Upper lobe of left lung (tissue), 6 donors: Measurements from ENCODE around the gene CCDC142. TPM values are rescaled to one million over a fixed set of nuclear protein-coding genes. Genes with fewer than 3 reads are reported as not detected.

Source experiments
- ATAC-seq, 2 donors: fragments of 200-7000 bp; cut with Tn5 transposase; one replicate each; pipeline ENCODE4 v1.9.1; 2022; ENCODE audit warnings: mild to moderate bottlenecking in 2 of 2, moderate library complexity in 2 of 2; ENCODE audit not compliant: low FRiP score in 2 of 2
- DNase-seq, 2 donors: peaks; one replicate each; pipeline ENCODE4 v3.0.0-alpha.2; 2019 to 2020
- H3K27ac ChIP-seq, 4 donors: fragments of 200-600 bp; sonication (generic); one replicate each; pipeline ENCODE4 v1.5.1; 2016 to 2019
- H3K27me3 ChIP-seq, 4 donors: fragments of 200-600 bp; sonication (generic); one replicate each; pipeline ENCODE4 v1.5.1; 2017 to 2019
- H3K36me3 ChIP-seq, 4 donors: fragments of 200-600 bp; sonication (generic); one replicate each; pipeline ENCODE4 v1.5.1; 2016 to 2019
- H3K4me1 ChIP-seq, 4 donors: fragments of 200-600 bp; sonication (generic); one replicate each; pipeline ENCODE4 v1.5.1; 2018 to 2019
- H3K4me3 ChIP-seq, 4 donors: fragments of 200-600 bp; sonication (generic); one replicate each; pipeline ENCODE4 v1.5.1; 2017 to 2019; ENCODE audit warnings: mild to moderate bottlenecking in 2 of 4, moderate library complexity in 1 of 4
- H3K9me3 ChIP-seq, 4 donors: fragments of 200-600 bp; sonication (generic); one replicate each; pipeline ENCODE4 v1.5.1; 2018 to 2019
- EP300 ChIP-seq, 4 donors: sonication (generic); formaldehyde crosslinking; IDR thresholded peaks; one replicate each; pipeline ENCODE4 v1.5.1; 2017; ENCODE audit warnings: antibody characterized with exemption in 4 of 4, control low read depth in 2 of 4
- POLR2A ChIP-seq, 4 donors: fragments of 450-650 bp; IDR thresholded peaks; one replicate each; pipeline ENCODE4 v1.5.1; 2016 to 2017; ENCODE audit warnings: antibody characterized with exemption in 4 of 4, mild to moderate bottlenecking in 2 of 4
- POLR2AphosphoS5 ChIP-seq, 2 donors: sonication (generic); formaldehyde crosslinking; IDR thresholded peaks; one replicate each; pipeline ENCODE4 v1.5.1; 2017; ENCODE audit warnings: antibody characterized with exemption in 2 of 2
- WGBS, 2 donors: methylation state at CpG; one replicate each; pipeline ENCODE4 v1.1.5; 2017 to 2018; 5-methylcytosine and 5-hydroxymethylcytosine counted together
- total RNA-seq, 6 donors: library from RNA; depleted of rRNA in 4 of 6; stranded (reverse); fragments of >200 nt in 4 of 6; gene quantifications; one replicate each; pipeline versions ENCODE4 v1.1.0 to v1.2.1, GENCODE V29; 2016 to 2021
- TF ChIP-seq, protein P1 (sequence below), 6 experiments: fragments of 450-650 bp in 4 of 6; fragments of 200-600 bp in 2 of 6; sonication (generic) in 2 of 6; IDR thresholded peaks; one replicate each; pipeline ENCODE4 v1.5.1; 2016 to 2019; ENCODE audit warnings: antibody characterized with exemption in 6 of 6
- donor health status: DM: no; HTN: no; CAD: no; lungs with moderate emphysema.
- donor health status: DM: no; HTN: yes; CAD: no; lungs with severe emphysema.

CCDC142 gene
- total RNA-seq, 6 donors from 2014 or later = 14.8 to 67.1 (median 19.8) TPM

DNA sequence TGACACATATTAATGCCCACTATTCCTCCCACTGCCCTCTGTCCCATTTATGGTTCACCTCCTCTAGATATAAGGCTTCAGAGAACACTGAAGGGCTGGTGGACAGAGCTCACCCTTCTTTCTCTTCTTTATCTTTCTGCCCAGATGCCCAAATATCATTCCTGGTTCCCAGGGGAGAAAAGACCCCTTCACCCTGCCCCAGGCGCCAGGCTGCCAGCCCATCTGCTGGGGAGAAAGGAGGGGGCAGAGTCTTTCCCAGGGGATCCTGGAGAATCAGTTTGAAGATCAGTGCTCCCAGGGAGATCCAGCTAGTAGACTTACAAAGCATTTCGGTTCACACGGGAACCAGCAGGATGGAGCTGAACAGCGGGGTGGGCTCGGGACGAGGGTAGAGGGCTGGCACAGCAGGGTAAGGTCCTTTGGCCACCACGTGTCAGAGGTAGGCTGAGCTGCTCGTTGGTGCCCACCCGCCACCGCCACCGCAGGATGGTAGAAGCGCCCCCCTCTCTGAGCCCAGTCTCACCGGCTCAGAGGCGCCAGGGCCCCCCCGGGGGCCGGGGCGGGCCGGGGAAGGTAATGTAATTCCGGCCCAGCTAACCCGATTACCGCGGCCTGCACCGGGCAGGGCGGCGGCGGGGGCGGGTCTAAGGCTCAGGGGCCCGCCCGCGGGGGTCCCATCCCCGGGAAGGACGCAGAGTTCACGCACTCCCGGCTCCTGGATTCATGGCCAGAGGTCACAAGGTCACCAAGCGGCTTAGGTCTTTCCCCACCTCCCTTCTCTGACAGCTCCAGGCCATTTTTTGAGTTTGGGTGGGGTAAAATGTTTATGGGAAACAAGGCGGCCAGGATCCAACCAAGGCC lies 30.2 kb upstream of the CCDC142 start:
- TF ChIP-seq POLR2AphosphoS5 (IDR thresholded peaks at IDR 0.05) (no peak), POLR2A (IDR thresholded peaks at IDR 0.05) (no peak), EP300 (IDR thresholded peaks at IDR 0.05) (no peak)
- TF ChIP-seq, protein P1, sequence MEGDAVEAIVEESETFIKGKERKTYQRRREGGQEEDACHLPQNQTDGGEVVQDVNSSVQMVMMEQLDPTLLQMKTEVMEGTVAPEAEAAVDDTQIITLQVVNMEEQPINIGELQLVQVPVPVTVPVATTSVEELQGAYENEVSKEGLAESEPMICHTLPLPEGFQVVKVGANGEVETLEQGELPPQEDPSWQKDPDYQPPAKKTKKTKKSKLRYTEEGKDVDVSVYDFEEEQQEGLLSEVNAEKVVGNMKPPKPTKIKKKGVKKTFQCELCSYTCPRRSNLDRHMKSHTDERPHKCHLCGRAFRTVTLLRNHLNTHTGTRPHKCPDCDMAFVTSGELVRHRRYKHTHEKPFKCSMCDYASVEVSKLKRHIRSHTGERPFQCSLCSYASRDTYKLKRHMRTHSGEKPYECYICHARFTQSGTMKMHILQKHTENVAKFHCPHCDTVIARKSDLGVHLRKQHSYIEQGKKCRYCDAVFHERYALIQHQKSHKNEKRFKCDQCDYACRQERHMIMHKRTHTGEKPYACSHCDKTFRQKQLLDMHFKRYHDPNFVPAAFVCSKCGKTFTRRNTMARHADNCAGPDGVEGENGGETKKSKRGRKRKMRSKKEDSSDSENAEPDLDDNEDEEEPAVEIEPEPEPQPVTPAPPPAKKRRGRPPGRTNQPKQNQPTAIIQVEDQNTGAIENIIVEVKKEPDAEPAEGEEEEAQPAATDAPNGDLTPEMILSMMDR (IDR thresholded peaks at IDR 0.05) = no peak
- H3K27me3 ChIP-seq = peaks cover 6 to 62% (median 44%) of the 10 kb centered on the region in 4 donors
- no peaks in the 10 kb centered on the region for H3K9me3 ChIP-seq
- 4 to 23% methylated on average over 8 to 9 of the region's 36 CpGs for WGBS, 2 donors
- H3K4me1 ChIP-seq = peaks cover 30 to 35% (median 33%) of the 10 kb centered on the region in 4 donors
- H3K27ac ChIP-seq = no peak overlapping the region
- ATAC-seq = no peak
- peak in 1 of 2 donors; percentile 73 for DNase-seq
- H3K36me3 ChIP-seq = no peaks in the 10 kb centered on the region
- no peak overlapping the region for H3K4me3 ChIP-seq

DNA sequence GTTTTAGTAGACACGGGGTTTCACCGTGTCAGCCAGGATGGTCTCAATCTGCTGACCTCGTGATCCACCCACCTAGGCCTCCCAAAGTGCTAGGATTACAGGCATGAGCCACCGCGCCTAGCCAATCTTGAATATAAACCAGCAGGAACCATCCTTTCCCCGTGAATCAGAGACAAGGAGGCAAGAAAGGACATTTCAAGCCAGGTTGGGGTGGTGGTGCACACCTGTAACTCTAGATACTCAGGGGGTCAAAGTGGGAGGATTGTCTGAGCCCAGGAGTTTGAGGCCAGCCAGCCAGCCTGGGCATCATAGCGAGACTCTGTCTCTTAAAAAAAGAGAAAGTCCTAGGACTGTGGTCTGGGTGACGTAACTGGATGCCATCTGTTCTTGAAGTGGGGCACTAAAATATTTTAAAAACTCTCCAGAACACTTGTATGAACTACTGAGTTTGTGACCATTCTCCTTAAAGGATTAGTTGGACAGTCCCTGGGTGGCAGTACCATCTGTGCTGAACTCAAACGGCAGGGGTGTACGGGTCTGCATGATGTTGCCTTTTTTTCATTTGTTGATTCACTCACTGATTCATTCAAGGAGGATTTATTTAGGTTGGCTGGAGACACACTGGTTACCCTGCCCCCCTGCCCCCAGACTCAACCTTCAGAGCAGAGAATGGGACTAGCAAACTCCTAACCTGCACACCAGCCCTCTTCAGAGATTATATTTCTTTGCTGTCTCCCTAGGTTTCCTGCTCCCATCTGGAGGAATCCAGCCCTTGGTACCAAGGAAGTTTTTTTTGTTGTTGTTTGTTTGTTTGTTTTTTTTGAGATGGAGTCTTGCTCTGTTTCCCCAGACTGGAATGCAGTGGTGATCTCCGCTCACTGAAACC lies 28.5 kb upstream of the CCDC142 start:
- H3K4me3 ChIP-seq = no peak overlapping the region
- no peak for DNase-seq
- no peak overlapping the region for H3K27ac ChIP-seq
- H3K27me3 ChIP-seq = peaks cover 6 to 50% (median 40%) of the 10 kb centered on the region in 4 donors
- no peaks in the 10 kb centered on the region for H3K36me3 ChIP-seq
- no peak for ATAC-seq
- WGBS, 2 donors = 28 to 42% methylated on average over 11 of the region's 11 CpGs
- H3K9me3 ChIP-seq = no peaks in the 10 kb centered on the region
- H3K4me1 ChIP-seq = peaks cover 35 to 43% (median 39%) of the 10 kb centered on the region in 4 donors
- no peak for TF ChIP-seq POLR2AphosphoS5 (IDR thresholded peaks at IDR 0.05)
- TF ChIP-seq, protein P1 (IDR thresholded peaks at IDR 0.05) = no peak
- TF ChIP-seq EP300 (IDR thresholded peaks at IDR 0.05) = no peak
- TF ChIP-seq POLR2A (IDR thresholded peaks at IDR 0.05) = no peak

DNA sequence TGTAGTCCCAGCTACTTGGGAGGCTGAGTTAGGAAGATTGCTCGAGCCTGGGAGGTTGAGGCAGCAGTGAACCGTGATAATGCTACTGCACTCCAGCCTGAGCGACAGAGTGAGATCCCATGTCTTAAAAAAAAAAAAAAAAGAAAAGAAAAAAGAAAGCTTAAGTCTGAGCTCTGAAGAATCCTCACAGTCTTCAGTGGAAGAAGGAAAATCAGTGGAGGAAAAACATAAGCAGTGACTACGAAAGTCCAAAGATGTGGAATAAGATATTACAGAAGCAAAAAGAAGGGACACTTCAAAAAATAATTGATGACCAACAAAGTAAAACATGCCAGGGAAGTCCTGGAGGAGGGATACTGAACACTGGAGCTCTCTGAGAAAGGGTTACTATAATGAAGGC lies 27.5 kb upstream of the CCDC142 start:
- TF ChIP-seq EP300 (IDR thresholded peaks at IDR 0.05) (no peak), POLR2AphosphoS5 (IDR thresholded peaks at IDR 0.05) (no peak), POLR2A (IDR thresholded peaks at IDR 0.05) (no peak)
- TF ChIP-seq, protein P1 (IDR thresholded peaks at IDR 0.05) = no peak
- no peak overlapping the region for H3K4me3 ChIP-seq
- DNase-seq (no peak), ATAC-seq (no peak)
- peaks cover 35 to 43% (median 39%) of the 10 kb centered on the region in 4 donors for H3K4me1 ChIP-seq
- no peaks in the 10 kb centered on the region for H3K9me3 ChIP-seq
- H3K36me3 ChIP-seq = peaks cover 0 to 10% (median under 1%) of the 10 kb centered on the region in 4 donors
- peaks cover 6 to 40% (median 30%) of the 10 kb centered on the region in 4 donors for H3K27me3 ChIP-seq
- WGBS, 2 donors = 71 to 88% methylated on average over 4 of the region's 4 CpGs
- no peak overlapping the region for H3K27ac ChIP-seq

DNA sequence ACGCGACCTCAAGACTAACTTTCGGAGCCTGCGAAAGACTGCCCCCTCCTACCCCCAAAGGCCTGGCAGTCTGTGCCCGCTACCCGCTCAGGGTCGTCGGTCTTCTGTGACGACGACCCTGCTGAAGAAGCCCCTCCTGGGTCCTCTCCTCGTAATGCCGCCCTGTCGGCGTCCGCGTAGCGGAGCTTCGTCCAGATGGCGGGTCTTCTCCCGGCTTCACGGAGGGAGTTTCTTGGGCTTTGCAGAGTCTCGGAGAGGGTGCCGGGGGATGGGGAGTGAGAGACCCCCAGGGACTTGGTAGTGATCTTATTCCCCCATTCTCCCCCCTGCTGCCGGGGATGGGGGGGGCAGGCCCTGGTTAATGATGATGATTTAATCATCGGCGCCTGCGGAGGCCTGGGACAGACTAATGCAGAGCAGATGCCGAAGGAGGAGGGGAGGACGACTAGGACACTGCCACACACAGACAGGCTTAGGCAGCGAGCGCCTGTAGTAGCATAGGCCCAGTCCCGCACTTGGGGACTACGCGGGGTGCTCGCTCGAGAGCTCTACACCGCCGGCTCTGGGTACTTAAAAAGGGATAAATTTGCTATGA lies 25.2 kb upstream of the CCDC142 start:
- Histone ChIP-seq H3K36me3 (peaks cover 0 to 22% (median 6%) of the 10 kb centered on the region in 4 donors), H3K9me3 (no peaks in the 10 kb centered on the region), H3K4me1 (peaks cover 33 to 49% (median 39%) of the 10 kb centered on the region in 4 donors), H3K4me3 (peak overlapping the region; percentile 44 to 82 (median 56)), H3K27me3 (peaks cover 0 to 17% (median 7%) of the 10 kb centered on the region in 4 donors), H3K27ac (peak overlapping the region; percentile 96 to 100 (median 98))
- 19 to 27% methylated on average over 15 to 36 of the region's 38 CpGs for WGBS, 2 donors
- TF ChIP-seq, protein P1 (IDR thresholded peaks at IDR 0.05) = no peak
- TF ChIP-seq POLR2A (IDR thresholded peaks at IDR 0.05) (no peak), POLR2AphosphoS5 (IDR thresholded peaks at IDR 0.05) (no peak), EP300 (IDR thresholded peaks at IDR 0.05) (no peak)
- peak in 1 of 2 donors; percentile 27 for ATAC-seq
- peak; percentile 40 to 82 for DNase-seq
